HG03103 (cell line): ENCODE data around the gene MED10.
"Not testable (repeated sequence)": the region's sequence is repeated elsewhere in the genome, so short reads cannot be mapped to it uniquely, and the experiment has no call there.

Experiments
- ATAC-seq: cut with Tn5 transposase; IDR thresholded peaks from one replicate; pipeline ENCODE4 v1.9.1; 2021; ENCODE audit warnings: low read depth; ENCODE audit not compliant: unreplicated experiment

MED10 gene

DNA sequence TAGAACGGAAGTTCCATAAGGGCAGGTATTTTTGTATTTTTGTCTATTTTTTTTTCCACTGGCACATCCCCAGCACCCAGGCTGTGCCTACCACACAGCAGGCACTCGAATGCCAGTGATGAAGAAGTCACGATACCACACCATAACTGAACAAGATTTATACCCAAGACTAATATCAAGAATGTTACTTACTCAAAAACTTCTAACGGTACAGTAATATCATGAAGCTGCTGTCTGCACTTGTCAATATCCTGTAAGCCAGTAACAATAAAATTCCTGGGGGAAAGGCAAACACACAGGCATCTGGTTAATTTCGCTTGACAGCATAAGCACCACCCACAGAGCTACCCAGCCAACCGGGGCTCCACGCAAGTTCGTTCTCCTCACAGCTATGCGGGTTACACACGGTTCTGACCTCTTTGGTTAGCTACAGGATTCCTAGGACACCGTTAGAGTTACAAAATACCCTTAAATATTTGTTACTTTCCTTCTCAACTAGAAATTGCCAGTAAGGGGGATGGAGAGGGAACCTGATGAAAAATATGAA lies 1.3 kb downstream of the MED10 start:
- no peak for ATAC-seq

DNA sequence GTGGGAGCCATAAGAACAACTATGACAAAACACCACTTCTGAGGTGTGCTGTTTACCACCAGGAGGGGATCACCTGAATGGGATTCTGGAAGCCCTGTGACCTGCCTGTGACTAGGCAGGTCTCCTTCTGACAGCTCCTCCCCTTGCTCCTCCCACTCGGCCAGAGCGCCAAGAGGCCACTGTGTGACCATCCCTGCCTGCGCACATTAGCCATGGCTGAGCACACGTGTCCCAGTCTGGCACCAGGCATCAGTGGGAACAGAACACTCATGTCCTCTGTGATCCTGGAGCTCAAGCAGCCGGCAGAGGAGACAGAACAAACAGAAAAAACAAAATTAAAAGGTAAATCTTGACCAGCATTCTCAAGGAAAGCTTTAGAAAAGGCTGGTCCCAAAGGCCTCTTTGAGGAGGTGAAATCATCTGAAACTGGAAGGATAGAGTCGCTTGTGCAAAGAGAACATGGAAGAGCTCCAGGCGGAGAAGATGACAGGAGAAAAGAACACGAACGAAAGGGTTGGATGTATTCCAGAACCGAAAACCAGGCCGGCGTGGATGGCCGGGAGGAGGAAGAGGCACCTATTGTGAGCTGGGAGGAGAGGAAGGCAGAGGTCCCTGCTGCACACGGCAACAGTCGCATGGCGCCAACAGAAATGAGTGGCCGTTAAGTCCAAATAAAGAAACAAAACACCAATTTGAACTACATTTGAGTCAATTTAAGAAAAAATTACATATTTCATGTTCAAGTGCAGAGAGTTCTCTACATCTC lies 5.1 kb downstream of the MED10 start:
- no peak for ATAC-seq

DNA sequence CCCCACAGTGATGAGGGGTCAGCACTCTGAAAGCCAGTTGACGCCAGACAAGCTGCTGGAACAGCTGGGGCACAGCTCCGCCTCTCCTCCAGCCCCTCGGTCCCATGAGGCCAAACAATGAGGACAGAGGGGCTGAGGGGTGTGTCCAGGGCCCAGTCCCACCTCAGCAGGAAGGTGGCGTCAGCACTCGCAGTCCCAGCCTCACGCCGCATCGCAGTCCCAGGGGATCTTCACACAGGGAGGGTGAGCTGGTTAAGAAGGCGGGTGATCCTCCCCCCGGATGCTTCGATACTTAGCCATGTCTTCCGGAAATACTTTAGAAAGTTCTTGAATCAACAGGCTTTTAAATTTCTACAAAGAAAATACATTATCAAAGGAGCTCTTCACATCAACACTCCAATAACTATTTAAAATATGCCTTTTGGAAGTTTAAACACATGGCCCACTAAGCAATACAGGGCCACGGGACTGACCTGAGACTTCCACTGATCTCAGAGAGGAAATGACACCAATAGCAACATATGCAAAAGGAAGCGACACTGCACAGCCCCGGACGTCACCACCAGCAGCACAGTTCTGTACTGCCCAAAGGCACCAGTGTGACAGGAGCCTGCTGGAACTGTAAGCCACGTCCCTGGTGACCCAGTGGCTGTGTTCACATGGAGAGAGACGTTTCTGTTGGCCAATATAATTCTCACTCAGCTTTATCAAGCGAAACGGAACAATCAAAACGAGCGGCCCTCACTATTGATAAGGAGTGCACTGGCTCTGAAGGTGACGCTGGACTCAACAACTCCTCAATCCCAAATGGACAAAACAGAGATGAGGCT lies 5.9 kb downstream of the MED10 start:
- no peak for ATAC-seq

DNA sequence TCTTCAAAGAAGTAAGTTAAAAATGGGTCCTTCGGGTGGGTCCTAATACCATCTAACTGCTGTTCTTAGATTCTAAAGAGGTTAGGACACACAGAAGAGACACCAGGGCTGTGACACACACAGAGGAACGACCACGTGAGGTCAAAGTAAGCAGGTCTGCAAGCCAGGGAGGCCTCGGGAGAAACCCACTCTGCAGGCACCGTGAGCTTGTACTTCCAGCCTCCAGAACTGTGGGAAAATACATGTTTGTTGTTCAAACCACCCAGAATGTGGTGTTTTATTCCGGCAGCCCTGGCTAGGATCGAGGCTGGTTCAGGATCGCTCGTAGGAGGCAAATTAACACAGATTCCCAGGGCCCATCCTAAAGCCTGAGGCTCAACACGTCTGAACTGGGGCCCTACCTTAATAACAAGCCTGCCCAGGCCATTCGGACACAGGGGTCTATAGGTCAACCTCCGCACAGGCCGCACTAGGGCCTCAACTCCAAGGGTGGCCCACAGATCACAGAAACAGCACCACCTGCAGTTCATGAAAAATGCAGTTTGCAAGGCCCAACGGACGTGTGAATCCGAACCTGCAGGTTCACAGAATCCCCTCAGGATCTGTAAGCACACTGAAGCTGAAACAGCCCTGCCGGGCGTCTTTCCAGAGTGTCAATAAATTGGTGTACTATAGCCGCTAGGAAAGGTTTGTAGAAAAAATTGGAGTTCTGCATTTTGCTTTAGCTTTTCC lies 7.1 kb downstream of the MED10 start:
- no peak for ATAC-seq

DNA sequence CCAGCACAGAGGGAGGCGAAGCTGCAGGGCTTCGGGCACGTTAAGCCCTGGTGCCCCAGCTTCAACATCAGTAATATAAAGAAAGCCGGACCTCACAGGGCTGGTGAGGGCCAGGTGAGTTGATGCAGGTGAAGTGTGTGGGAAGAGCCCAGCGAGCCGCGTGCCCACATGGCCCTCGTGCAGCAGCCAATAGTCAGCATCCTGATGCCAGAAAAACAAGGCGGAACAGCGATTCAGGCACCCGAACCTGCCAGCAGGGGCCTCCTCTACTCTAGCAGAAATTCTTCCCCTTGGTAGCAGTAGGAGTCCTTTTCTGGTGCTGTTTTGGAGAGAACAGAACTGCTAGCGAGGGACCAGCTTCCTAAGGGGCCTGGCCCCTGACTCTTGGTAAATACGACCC lies 7.8 kb downstream of the MED10 start:
- ATAC-seq = no peak

DNA sequence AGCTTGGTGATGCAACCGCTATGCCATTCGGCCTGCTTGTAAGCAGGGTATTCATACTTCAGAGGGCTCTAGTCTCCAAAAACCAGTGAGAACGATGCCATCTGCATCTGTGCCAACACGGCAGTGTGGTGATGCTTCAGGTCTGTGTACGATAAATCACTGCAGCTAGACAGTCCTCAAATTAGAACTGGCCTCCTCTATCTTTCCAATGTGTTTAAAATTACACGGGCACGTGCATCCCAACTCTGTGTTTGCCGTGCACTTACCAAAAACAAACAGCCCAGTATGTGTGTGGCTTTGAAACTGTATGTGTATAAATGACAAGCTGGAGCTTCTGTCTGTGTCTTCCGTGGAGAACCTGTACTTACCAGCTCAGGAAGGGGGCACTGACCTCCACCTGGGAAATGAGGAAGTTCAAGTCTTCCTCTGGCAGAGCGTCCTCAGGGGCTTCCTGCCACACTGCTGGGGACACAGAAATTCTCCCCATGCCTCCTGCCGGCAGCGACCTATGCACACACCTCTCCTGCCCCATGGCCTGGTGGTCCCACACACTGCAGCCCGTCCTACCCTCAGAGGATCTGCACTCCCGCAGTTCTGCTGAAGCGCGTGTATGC lies 12.3 kb downstream of the MED10 start:
- ATAC-seq = no peak

DNA sequence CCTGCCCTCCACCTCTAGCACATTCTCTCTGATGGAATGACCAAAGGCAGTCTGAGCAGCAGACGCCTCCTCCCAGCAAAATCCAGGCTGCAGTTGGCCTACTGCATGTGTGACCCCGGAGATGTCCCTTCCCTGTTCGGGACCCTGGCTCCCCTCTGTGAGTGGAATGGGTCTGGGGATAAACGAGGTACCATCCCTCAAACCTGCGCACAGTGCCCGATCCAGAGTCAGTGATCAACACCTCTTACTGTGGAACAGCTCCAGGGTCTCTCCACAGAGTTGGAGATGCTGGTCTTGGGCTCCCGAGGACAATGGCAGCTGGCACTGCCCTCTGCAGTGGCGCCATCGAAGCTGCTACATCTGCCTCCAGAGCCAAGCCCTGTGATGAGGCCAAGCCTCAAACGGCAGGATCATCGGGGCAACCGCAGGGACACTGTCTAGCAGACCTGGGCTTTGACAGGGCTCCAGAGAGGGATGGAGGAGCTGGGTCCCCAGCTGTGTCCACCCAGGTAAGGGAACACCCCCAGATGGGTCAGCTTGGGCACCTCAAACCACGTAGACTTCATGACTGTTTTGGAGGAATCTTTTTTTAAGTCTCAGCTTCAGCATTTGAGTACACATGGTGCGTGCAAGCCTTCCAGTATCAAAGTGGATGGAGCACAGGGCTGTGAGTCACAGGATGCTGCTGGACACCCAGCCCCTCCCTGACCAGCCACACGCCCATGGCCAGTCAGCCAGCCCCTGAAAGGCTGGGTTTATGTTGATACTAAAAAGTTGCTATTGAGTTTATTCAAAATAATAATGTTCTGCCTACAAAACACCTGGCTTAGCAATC lies 13.0 kb downstream of the MED10 start:
- no peak for ATAC-seq

DNA sequence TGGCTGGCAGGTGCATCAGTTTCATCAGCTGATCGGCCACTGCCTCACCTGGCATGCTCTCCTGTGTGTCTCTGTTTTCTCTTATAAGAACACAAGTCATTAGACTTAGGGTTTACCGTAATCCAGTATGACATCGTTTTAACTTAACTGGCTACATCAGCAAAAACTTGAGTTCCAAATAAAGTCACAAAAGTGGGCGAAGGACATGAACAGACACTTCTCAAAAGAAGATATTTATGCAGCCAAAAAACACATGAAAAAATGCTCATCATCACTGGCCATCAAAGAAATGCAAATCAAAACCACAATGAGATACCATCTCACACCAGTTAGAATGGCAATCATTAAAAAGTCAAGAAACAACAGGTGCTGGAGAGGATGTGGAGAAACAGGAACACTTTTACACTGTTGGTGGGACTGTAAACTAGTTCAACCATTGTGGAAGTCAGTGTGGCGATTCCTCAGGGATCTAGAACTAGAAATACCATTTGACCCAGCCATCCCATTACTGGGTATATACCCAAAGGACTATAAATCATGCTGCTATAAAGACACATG lies 14.8 kb downstream of the MED10 start:
- not testable (repeated sequence) for ATAC-seq

DNA sequence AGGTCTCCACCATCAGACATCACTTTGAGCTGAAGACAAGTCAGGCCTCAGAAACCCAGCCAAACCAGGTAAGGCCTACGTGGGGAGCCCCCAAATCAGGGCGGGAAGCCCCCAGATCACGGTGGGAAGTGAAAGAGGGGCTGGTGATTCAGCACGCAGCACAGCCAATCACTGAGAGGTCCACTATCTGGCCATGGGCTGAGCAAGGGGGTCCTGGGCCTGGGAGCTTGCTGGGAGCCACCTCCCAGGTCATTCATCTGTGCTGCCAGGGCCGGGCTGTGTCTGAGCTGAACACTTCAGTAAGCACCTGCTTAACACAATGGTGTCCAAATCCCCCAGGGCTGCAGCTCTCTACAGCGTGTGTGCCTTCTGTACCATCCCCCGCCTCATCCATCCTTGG lies 15.5 kb downstream of the MED10 start:
- no peak for ATAC-seq

DNA sequence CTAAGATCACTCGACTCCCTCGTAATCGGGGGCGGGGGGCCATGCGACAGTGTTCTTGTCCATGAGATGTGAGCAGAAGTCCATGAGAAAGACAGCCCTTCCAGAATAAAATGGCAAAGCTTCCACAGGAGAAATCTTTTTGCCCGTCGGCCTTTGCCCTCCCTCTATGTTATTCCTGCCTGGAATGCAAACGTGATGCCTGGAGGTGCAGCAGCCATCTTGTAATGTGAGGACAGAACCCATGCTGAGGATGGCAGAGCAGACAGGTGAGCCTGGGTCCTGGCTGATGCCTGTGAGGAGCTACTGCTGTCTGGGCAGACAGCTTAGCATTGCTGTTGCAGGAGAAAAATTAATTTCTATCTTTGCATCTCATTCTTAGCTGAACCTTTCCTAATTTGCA lies 17.2 kb downstream of the MED10 start:
- no peak for ATAC-seq

DNA sequence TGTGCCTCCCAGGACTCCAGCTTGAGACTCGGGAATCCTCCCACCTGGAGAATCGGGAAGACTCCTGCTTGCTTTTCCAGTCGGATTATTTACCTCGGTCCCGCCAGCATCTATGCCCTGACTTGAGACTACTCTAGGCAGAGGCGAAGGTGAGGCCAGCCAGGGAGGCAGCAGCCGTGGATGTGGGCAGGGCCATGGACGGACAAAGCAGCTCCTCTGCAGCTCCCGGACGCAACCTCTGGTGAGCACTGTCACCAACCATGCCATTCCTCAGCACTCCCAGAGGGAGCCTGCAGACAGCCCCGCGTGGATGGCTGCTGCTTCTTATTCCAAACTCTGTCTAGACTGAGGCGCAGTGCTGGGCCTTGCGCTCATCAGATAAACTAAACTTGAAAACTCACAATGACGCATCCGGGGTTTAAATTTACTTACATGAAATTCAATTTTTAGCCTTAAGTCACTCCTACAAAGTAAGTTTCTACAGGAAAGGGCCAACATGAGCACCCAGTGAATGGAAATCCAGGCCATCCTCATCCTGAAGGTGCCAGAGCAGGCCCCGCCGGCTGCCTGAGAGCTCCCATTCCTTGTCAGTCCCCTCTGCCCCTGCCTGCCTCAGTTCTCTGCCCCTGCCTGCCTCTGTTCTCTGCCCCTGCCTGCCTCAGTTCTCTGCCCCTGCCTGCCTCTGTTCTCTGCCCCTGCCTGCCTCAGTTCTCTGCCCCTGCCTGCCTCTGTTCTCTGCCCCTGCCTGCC lies 17.8 kb downstream of the MED10 start:
- ATAC-seq = no peak

DNA sequence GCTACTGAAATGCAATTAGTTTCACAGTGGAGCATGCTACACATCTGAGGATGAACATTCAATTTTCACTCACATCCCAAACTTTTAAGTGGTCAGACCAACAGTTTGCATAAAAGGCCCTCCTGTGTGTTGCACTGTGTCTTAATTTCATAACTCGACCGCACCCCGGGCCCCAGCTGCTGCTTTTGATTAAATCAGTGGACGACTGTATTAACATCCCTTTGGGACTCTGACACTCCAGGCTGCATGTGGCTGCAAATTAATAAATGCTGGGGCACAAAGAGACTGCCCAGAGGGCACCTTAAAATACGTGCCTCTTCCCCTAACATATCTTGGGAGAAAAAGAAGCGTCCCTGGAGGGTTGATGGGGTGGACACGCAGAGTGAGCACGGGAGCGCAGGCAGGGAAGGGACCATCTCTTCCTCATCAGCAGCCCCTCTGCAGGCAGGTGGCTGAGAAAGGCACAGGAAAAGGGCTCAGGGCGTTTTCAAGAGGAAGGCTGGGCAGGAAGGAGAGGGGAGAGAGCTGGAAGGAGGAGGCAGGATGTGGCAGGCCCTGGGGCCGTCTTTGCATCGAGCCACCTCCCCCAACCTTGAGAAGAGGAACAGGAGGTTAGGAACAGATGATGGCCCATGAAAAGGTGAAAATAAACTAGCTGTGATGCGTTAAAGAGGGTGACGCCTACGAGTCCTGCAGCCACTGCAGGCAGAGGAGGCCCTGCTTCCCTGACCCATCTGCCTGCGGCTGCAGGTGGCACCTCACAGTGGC lies 18.6 kb downstream of the MED10 start:
- ATAC-seq = no peak

DNA sequence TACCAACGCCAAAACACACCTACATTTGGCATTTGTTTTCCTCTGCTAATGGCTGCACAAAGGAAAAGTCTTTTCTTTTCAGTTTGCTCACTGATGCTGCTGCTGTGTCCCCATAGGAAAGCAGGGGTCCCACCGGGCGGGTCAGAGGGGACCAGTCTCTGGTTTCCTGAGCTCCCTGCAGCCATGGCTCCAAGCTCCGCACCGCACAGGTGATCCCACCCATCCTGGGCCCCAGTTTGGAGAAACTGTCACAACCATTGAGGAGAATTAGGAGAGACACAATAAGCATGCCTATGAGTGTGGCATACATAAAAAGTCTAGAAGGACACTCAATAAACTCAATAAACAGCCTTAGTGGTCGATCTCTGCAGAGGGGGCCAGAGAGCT lies 19.9 kb downstream of the MED10 start:
- ATAC-seq = no peak

DNA sequence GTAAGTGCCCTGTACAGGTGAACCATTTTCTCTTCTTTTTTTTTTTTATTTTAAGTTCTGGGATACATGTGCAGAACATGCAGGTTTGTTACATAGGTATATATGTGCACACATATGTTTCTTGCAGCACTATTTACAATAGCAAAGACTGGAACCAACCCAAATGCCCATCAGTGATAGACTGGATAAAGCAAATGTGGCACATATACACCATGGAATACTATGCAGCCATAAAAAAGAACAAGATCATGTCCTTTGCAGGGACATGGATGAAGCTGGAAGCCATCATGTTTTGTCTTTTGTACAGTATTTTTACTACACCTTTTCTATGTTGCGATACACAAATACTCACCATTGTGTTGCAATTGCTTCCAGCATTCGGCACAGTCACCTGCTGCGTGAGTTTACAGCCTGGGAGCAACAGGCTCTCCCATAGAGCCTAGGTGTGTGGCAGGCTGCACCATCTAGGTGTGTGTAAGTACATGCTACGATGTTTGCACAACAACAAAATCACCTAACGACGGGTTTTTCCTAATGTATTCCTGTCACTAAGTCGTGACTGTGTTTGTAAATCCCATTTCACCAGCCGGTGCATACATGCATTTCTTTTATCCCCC lies 20.4 kb downstream of the MED10 start:
- not testable (repeated sequence) for ATAC-seq

DNA sequence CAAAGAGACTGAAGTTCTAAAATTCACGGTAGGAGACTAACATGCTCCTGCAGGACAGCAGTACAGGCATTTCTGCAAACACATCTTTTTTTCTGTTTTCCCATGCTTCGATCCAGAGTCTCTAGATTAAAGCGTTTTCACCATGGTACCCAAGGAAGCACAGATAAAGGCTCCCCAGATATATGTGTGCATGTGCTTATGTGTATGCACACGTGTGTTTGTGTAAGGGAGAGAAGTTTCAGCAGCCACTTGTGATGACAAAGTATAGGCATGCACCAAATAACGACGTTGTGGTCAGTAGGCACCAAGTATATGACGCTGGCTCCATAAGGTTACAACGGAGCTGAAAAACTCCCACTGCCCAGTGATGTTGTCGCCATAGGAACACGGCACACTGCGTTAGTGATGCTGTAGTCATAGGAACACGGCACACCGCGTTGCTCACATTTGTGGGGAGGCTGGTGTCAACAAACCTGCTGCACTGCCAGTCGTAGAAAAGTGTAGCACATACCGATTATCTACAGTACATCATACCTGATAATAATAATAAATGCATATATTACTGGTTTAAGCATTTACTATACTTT lies 21.7 kb downstream of the MED10 start:
- ATAC-seq = no peak

DNA sequence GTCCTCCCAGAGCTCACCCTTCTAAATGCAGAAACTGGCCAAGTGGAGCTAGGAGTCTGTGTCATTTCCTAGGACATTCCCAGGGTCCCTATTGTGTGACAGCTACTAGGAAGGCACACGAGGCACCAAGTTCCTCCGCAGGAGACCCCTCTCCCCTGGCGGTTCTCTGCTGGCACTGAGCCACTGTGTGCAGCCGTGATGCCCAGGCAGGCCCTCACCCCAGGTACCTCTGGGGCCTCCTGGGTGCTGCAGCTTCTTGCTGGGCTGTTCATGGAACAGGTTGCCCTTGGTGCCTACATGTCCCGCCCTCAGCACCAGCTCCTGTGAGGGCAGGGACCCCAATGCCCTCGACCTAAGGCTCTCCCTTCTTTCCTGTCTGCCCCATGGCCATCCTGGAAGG lies 23.1 kb downstream of the MED10 start:
- ATAC-seq = no peak

DNA sequence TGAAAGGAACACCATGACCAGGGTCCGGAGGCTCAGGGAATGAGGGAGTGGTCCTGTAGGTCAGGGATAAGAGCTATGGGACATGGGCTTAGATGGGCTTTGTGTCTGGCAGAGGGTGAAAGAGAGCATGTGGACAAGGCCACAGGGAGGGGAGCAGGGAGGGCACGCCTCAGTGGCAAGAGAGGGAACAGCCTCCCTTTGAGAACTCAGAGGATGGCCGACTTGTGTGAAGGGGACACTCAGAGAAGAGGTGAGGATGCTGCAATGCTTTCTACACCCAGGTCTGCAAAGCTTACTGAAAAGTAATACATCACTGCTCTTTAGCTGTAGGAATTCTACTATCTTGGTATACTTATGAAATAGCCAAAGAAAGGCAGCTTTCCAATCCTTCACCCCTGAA lies 23.5 kb downstream of the MED10 start:
- ATAC-seq = no peak
